GM21825 (cell line): ENCODE measurements around the gene TMOD3.
A peak's percentile ranks its signal among the peaks of the same experiment; 100 is the strongest.

ENCODE experiments used
- ATAC-seq: cut with Tn5 transposase; IDR thresholded peaks from one replicate; pipeline ENCODE4 v1.9.1; 2021; ENCODE audit warnings: mild to moderate bottlenecking, moderate library complexity; ENCODE audit not compliant: unreplicated experiment

Gene TMOD3

GRCh38 chr15:51904421-51904820 is 75.0 kb downstream of the TMOD3 start:
- ATAC-seq: no peak

GRCh38 chr15:51904931-51905330 is 75.5 kb downstream of the TMOD3 start:
- ATAC-seq: no peak

GRCh38 chr15:51907136-51907862 is 77.8 kb downstream of the TMOD3 start:
- no peak for ATAC-seq

GRCh38 chr15:51908316-51908715 is 78.9 kb downstream of the TMOD3 start:
- no peak for ATAC-seq

GRCh38 chr15:51909584-51909983 is 80.1 kb downstream of the TMOD3 start:
- ATAC-seq: no peak

GRCh38 chr15:51912528-51912927 is 83.1 kb downstream of the TMOD3 start:
- ATAC-seq: no peak

- no peak for ATAC-seq
These were observed 88.0 kb downstream of the TMOD3 start for GRCh38 chr15:51917493-51917892.

GRCh38 chr15:51924156-51925068 is 95.0 kb downstream of the TMOD3 start:
- no peak for ATAC-seq

- no peak for ATAC-seq
These were observed 97.4 kb downstream of the TMOD3 start for GRCh38 chr15:51926809-51927208.

GRCh38 chr15:51931016-51931415 is 101.6 kb downstream of the TMOD3 start:
- no peak for ATAC-seq

- no peak for ATAC-seq
These were observed 102.2 kb downstream of the TMOD3 start for GRCh38 chr15:51931638-51932037.

- ATAC-seq: no peak
These were observed 102.7 kb downstream of the TMOD3 start for GRCh38 chr15:51932161-51932560.

- peak; percentile 91 for ATAC-seq
These were observed 106.1 kb downstream of the TMOD3 start for GRCh38 chr15:51935466-51936104.

GRCh38 chr15:51936105-51936478 is 106.6 kb downstream of the TMOD3 start:
- no peak for ATAC-seq

- ATAC-seq: no peak
These were observed 108.8 kb downstream of the TMOD3 start for GRCh38 chr15:51938286-51938685.

- ATAC-seq: no peak
These were observed 109.8 kb downstream of the TMOD3 start for GRCh38 chr15:51939216-51939615.

- ATAC-seq: no peak
These were observed 117.7 kb downstream of the TMOD3 start for GRCh38 chr15:51947124-51947523.

- ATAC-seq: no peak
These were observed 123.4 kb downstream of the TMOD3 start for GRCh38 chr15:51952805-51953204.

GRCh38 chr15:51955504-51955903 is 126.1 kb downstream of the TMOD3 start:
- no peak for ATAC-seq
